Measurements from ENCODE around the gene MROH9.

Gene MROH9

GRCh38 chr1:170935231-170935630, at the start of gene MROH9:
Gene MROH9, plus strand, starts transcription at chr1:170935534. Its CDS starts 10,023 bp downstream, at chr1:170945557.
- Histone ChIP-seq H3K4me3 (replicated peaks; ENCODE audit: low read depth, low read length) (no peak within 1 kb of the TSS), H3K36me3 (ENCODE audit: control insufficient read depth, insufficient read depth, low read length) (no peaks in the 10 kb centered on the region), H3K27me3 (replicated peaks; ENCODE audit: control insufficient read depth, insufficient read depth, low read length) (no peaks in the 10 kb centered on the region)
- TF ChIP-seq CTCF (IDR thresholded peaks at IDR 0.05; ENCODE audit: insufficient read depth, low read length, poor library complexity, severe bottlenecking) = no peak
- DNase-seq (ENCODE audit: extremely low read depth, insufficient read length) = no peak

- Histone ChIP-seq H3K4me3 (replicated peaks; ENCODE audit: low read depth, low read length) (no peak overlapping the region), H3K36me3 (ENCODE audit: control insufficient read depth, insufficient read depth, low read length) (no peaks in the 10 kb centered on the region), H3K27me3 (replicated peaks; ENCODE audit: control insufficient read depth, insufficient read depth, low read length) (no peaks in the 10 kb centered on the region)
- no peak for TF ChIP-seq CTCF (IDR thresholded peaks at IDR 0.05; ENCODE audit: insufficient read depth, low read length, poor library complexity, severe bottlenecking)
- no peak for DNase-seq (ENCODE audit: extremely low read depth, insufficient read length)
Measured at GRCh38 chr1:170885551-170885950, 49.8 kb upstream of the MROH9 start.

GRCh38 chr1:170886460-170886859, 48.9 kb upstream of the MROH9 start:
- Histone ChIP-seq H3K4me3 (replicated peaks; ENCODE audit: low read depth, low read length) (no peak overlapping the region), H3K27me3 (replicated peaks; ENCODE audit: control insufficient read depth, insufficient read depth, low read length) (no peaks in the 10 kb centered on the region), H3K36me3 (ENCODE audit: control insufficient read depth, insufficient read depth, low read length) (no peaks in the 10 kb centered on the region)
- no peak for TF ChIP-seq CTCF (IDR thresholded peaks at IDR 0.05; ENCODE audit: insufficient read depth, low read length, poor library complexity, severe bottlenecking)
- DNase-seq (ENCODE audit: extremely low read depth, insufficient read length) = no peak

GRCh38 chr1:170887726-170888125, 47.6 kb upstream of the MROH9 start:
- DNase-seq (ENCODE audit: extremely low read depth, insufficient read length) = no peak
- no peak for TF ChIP-seq CTCF (IDR thresholded peaks at IDR 0.05; ENCODE audit: insufficient read depth, low read length, poor library complexity, severe bottlenecking)
- Histone ChIP-seq H3K4me3 (replicated peaks; ENCODE audit: low read depth, low read length) (no peak overlapping the region), H3K27me3 (replicated peaks; ENCODE audit: control insufficient read depth, insufficient read depth, low read length) (no peaks in the 10 kb centered on the region), H3K36me3 (ENCODE audit: control insufficient read depth, insufficient read depth, low read length) (no peaks in the 10 kb centered on the region)

- Histone ChIP-seq H3K27me3 (replicated peaks; ENCODE audit: control insufficient read depth, insufficient read depth, low read length) (no peaks in the 10 kb centered on the region), H3K36me3 (ENCODE audit: control insufficient read depth, insufficient read depth, low read length) (no peaks in the 10 kb centered on the region), H3K4me3 (replicated peaks; ENCODE audit: low read depth, low read length) (no peak overlapping the region)
- TF ChIP-seq CTCF (IDR thresholded peaks at IDR 0.05; ENCODE audit: insufficient read depth, low read length, poor library complexity, severe bottlenecking) = no peak
- DNase-seq (ENCODE audit: extremely low read depth, insufficient read length) = no peak
Measured at GRCh38 chr1:170891872-170892271, 43.5 kb upstream of the MROH9 start.

GRCh38 chr1:170893655-170894297, 41.6 kb upstream of the MROH9 start:
- no peaks in the 10 kb centered on the region for H3K27me3 ChIP-seq (replicated peaks; ENCODE audit: control insufficient read depth, insufficient read depth, low read length)
- H3K36me3 ChIP-seq (ENCODE audit: control insufficient read depth, insufficient read depth, low read length) = no peaks in the 10 kb centered on the region
- DNase-seq (ENCODE audit: extremely low read depth, insufficient read length) = no peak
- H3K4me3 ChIP-seq (replicated peaks; ENCODE audit: low read depth, low read length) = no peak overlapping the region
- no peak for TF ChIP-seq CTCF (IDR thresholded peaks at IDR 0.05; ENCODE audit: insufficient read depth, low read length, poor library complexity, severe bottlenecking)
